ENCODE data around the gene FAM53B. TPM values are rescaled to one million over a fixed set of nuclear protein-coding genes. Genes with fewer than 3 reads are reported as not detected.
A peak's percentile ranks its signal among the peaks of the same experiment; 100 is the strongest.

The FAM53B gene
- total RNA-seq, 4 donors from 2014 or later, result 72.7 to 92.1 (median 80.5) TPM

DNA sequence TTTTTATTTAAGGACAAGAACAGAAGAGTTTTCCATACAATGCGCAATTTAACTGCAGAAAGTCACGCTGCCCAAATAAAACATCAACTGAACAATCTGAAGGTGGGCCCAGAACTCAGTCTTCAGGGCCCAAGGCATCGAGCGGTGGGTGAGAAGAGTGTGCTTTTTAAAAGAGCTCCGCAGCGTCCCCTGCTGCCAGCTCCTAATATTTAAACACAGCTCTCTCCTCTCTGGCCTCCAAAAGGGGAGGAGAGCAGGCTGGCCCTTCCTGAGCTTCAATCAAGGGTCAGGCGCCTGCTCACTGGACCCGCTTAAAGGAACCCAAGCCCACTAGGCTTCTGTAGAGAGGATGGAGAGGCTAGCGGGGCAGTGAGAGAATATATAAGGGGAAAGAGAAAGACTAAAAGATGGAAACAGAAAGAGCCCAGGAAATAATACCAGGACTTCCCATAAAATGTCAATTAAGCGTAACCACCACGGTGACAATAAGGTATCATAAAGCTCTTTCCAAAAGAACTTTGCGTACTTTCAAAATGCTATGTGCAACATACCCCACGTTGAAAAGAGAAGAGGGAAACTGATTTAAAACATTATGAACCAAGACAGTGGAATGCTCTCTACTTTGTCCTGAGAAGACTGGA lies 2.8 kb downstream of the FAM53B start:
- Histone ChIP-seq H3K9me3 (no peaks in the 10 kb centered on the region), H3K27ac (peak overlapping the region; percentile 86 to 95 (median 92)), H3K27me3 (no peaks in the 10 kb centered on the region), H3K4me1 (peaks cover 17 to 76% (median 40%) of the 10 kb centered on the region in 4 donors), H3K4me3 (peak overlapping the region in 3 of 4 donors; percentile 24 to 84 (median 70)), H3K36me3 (no peaks in the 10 kb centered on the region)
- peak; percentile 89 to 96 (median 89) for DNase-seq
- TF ChIP-seq POLR2A (IDR thresholded peaks at IDR 0.05), result peak in 1 of 2 donors; percentile 37
- TF ChIP-seq, protein P1, sequence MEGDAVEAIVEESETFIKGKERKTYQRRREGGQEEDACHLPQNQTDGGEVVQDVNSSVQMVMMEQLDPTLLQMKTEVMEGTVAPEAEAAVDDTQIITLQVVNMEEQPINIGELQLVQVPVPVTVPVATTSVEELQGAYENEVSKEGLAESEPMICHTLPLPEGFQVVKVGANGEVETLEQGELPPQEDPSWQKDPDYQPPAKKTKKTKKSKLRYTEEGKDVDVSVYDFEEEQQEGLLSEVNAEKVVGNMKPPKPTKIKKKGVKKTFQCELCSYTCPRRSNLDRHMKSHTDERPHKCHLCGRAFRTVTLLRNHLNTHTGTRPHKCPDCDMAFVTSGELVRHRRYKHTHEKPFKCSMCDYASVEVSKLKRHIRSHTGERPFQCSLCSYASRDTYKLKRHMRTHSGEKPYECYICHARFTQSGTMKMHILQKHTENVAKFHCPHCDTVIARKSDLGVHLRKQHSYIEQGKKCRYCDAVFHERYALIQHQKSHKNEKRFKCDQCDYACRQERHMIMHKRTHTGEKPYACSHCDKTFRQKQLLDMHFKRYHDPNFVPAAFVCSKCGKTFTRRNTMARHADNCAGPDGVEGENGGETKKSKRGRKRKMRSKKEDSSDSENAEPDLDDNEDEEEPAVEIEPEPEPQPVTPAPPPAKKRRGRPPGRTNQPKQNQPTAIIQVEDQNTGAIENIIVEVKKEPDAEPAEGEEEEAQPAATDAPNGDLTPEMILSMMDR (IDR thresholded peaks at IDR 0.05), result peak; percentile 81 to 96 (median 94)

DNA sequence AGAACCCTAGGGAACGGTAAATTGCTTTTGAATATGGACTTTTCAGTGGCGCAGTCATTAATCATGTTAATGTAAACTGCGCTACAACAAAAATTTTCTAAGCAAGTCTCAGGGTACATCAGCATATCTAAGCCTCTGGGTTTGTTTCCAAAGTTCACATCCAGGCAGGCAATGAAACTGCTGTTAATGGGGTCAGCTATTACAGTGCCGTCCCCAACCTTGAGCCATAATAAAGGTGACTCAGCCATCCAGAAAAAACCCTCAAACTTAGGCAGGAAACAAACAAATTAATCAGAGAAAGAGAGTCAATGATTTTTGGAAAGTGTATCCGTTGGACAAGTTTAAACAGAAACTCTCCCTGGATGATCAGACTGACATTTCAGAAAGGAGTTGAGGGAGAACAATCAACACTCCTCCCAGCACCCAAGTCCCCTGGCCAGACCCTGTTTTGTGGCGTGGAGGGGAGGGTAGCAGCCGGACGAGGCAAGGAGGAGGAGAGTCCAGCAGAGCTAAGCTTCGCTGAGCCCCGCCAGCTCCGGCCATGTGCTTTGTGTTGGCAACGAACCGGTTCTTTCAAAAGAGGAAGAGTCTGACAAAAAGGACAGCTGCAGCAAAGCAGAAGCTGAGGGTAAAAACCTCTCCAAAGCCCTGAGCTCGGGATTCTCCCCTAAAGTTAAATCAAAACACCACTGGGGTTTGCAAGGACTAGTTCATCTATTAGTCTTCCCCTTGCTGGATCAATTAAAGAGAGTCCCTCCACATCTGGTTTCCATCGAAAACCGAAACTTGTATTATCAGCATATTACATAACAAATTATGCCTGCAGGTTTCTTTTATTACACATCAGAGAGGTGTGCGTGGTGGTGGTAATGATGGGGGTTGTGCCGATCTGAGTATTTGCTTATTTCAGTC lies 3.6 kb downstream of the FAM53B start:
- peak; percentile 63 to 83 (median 72) for DNase-seq
- no peak for TF ChIP-seq POLR2A (IDR thresholded peaks at IDR 0.05)
- TF ChIP-seq, protein P1 (IDR thresholded peaks at IDR 0.05), result peak in 1 of 6 experiments; percentile 7
- no peaks in the 10 kb centered on the region for H3K36me3 ChIP-seq
- no peaks in the 10 kb centered on the region for H3K27me3 ChIP-seq
- peaks cover 17 to 76% (median 47%) of the 10 kb centered on the region in 4 donors for H3K4me1 ChIP-seq
- peak overlapping the region in 3 of 4 donors; percentile 24 to 84 (median 70) for H3K4me3 ChIP-seq
- H3K9me3 ChIP-seq, result no peaks in the 10 kb centered on the region
- H3K27ac ChIP-seq, result peak overlapping the region; percentile 86 to 95 (median 92)

DNA sequence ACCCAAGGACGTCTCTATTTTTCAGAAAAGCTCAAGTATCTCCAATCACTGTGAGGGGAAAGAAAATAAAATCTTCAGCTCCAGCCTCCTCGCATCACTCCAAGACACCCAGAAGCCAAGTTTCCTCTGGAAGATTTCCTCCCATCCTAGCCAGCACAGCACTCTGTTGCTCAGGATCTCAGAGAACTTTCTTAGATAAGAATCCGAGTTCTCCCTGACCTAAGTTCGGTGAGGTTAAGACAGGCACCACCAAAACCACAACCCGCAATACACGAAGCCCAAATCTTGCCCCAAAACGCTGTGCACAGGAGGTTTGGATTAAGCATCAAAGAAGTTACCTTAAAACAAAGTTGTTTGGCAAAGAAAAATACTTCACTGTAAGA lies 4.2 kb downstream of the FAM53B start:
- no peak for TF ChIP-seq POLR2A (IDR thresholded peaks at IDR 0.05)
- TF ChIP-seq, protein P1 (IDR thresholded peaks at IDR 0.05), result no peak
- H3K27ac ChIP-seq, result peak overlapping the region; percentile 86 to 95 (median 92)
- no peaks in the 10 kb centered on the region for H3K27me3 ChIP-seq
- no peak for DNase-seq
- peaks cover 15 to 77% (median 49%) of the 10 kb centered on the region in 4 donors for H3K4me1 ChIP-seq
- H3K36me3 ChIP-seq, result no peaks in the 10 kb centered on the region
- no peaks in the 10 kb centered on the region for H3K9me3 ChIP-seq
- peak overlapping the region in 2 of 4 donors; percentile 70 to 84 for H3K4me3 ChIP-seq

DNA sequence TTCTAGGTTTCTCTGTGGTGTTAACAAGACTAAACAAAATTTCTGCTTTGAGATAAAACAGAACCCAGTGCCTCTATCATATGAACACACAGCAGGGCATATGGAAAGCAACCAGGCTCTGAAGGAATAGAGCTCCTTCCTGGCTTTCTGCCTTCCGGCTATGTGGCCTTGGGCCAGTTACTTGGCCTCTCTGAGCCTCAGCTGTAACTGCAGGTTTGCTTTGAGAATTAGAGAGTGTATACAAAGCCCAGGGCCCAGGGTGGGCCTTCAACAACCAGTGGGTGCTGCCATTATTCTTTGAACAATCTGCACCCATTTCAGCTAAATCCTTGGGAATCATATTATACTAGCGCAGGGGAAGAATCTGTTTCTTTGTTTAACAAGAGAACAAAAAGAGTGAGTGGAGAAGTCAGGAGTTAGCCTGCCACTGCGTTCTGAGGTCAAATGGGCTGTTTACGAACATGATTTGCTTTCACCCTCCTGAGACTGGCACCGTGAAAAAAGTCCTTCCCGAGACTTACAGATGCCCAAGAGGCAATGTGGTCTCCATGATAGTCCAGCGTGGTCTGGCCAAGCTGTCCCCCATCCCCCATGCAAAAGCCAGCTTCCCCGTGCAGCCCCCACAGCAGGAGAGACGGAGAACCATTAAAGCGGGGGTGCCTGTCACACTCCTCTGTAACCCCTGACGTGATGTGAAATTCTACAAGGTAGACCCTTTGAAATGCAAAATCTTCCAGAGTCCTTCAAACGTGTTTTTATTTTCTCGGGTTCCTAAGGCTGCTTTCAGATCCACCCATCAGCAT lies 4.9 kb downstream of the FAM53B start:
- Histone ChIP-seq H3K4me3 (no peak overlapping the region), H3K27me3 (no peaks in the 10 kb centered on the region), H3K4me1 (peaks cover 15 to 80% (median 54%) of the 10 kb centered on the region in 4 donors), H3K9me3 (no peaks in the 10 kb centered on the region), H3K36me3 (no peaks in the 10 kb centered on the region), H3K27ac (peak overlapping the region; percentile 86 to 95 (median 92))
- TF ChIP-seq, protein P1 (IDR thresholded peaks at IDR 0.05), result no peak
- no peak for TF ChIP-seq POLR2A (IDR thresholded peaks at IDR 0.05)
- DNase-seq, result no peak

DNA sequence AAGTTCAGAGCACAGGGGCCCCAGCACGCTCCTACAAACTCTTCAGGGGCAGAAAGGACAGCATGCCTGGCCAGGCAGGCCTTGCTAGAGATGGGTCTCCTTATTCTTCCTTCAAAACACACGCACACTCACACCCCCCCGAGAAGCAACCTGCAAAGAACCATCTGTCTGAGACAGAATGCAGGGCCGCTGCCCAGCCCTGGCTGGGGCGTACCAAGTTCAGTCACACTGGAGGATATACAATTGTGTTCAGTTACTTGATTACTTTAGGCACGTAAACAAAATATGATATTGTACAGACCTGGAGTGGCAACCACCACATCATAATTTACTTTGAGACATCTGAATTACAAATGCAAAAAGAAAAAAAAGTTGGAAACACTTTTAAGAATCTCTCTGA lies 5.7 kb downstream of the FAM53B start:
- TF ChIP-seq, protein P1 (IDR thresholded peaks at IDR 0.05), result no peak
- TF ChIP-seq POLR2A (IDR thresholded peaks at IDR 0.05), result no peak
- Histone ChIP-seq H3K36me3 (no peaks in the 10 kb centered on the region), H3K27me3 (no peaks in the 10 kb centered on the region), H3K27ac (peak overlapping the region; percentile 86 to 92 (median 90)), H3K4me3 (no peak overlapping the region), H3K4me1 (peaks cover 15 to 89% (median 62%) of the 10 kb centered on the region in 4 donors), H3K9me3 (no peaks in the 10 kb centered on the region)
- no peak for DNase-seq

Measured in Peyer's patch (tissue), 4 donors.